Cerebellar cortex (tissue), 1 donor: Measurements from ENCODE around the gene NDRG4.

Source experiments
- DNase-seq: peaks from one replicate; pipeline ENCODE4 v3.0.0-alpha.2; 2015; ENCODE audit warnings: low spot score

NDRG4 gene

GRCh38 chr16:58495521-58496331 lies 4.2 kb upstream of the NDRG4 start:
- no peak for DNase-seq

GRCh38 chr16:58497468-58497867 lies 2.5 kb upstream of the NDRG4 start:
- DNase-seq: no peak

GRCh38 chr16:58497935-58498334 lies 2.0 kb upstream of the NDRG4 start:
- DNase-seq: no peak

- DNase-seq: no peak
These were observed 1.4 kb upstream of the NDRG4 start for GRCh38 chr16:58498341-58499091.

GRCh38 chr16:58499092-58499511 lies 841 bp upstream of the NDRG4 start:
- DNase-seq: no peak

GRCh38 chr16:58500430-58501241 lies 693 bp downstream of the NDRG4 start:
- DNase-seq: no peak

- DNase-seq: peak; percentile 57
These were observed 1.5 kb downstream of the NDRG4 start for GRCh38 chr16:58501242-58502131.

GRCh38 chr16:58502217-58502921 lies 2.4 kb downstream of the NDRG4 start:
- no peak for DNase-seq

- DNase-seq: no peak
These were observed 3.4 kb downstream of the NDRG4 start for GRCh38 chr16:58503166-58503862.

- DNase-seq: no peak
These were observed 4.1 kb downstream of the NDRG4 start for GRCh38 chr16:58503863-58504688.

GRCh38 chr16:58506241-58507194 lies 6.6 kb downstream of the NDRG4 start:
- no peak for DNase-seq

GRCh38 chr16:58507195-58507962 lies 7.4 kb downstream of the NDRG4 start:
- DNase-seq: no peak

GRCh38 chr16:58507963-58508670 lies 8.2 kb downstream of the NDRG4 start:
- DNase-seq: no peak

GRCh38 chr16:58508671-58509251 lies 8.8 kb downstream of the NDRG4 start:
- no peak for DNase-seq

- no peak for DNase-seq
These were observed 9.5 kb downstream of the NDRG4 start for GRCh38 chr16:58509256-58510096.
